Activated effector memory CD4-positive, alpha-beta T cell treated with anti-CD3 and anti-CD28 coated beads, Interleukin-2, amount 50 U/mL, for 16 hours (primary cell): ENCODE measurements around the gene RNU6-7.

Experiments used
- DNase-seq: peaks from one replicate; pipeline ENCODE4 v3.0.0-alpha.2; 2020

RNU6-7 gene

GRCh38 chr14:32201816-32202490 is at the start of gene RNU6-7:
RNU6-7 (plus strand) TSS chr14:32202045.
- peak; percentile 73 for DNase-seq

- DNase-seq: no peak
These were observed 35.8 kb upstream of the RNU6-7 start for GRCh38 chr14:32166029-32166428.

- DNase-seq: no peak
These were observed 34.9 kb upstream of the RNU6-7 start for GRCh38 chr14:32166924-32167323.

GRCh38 chr14:32167907-32168306 is 33.9 kb upstream of the RNU6-7 start:
- no peak for DNase-seq

- DNase-seq: no peak
These were observed 32.7 kb upstream of the RNU6-7 start for GRCh38 chr14:32169191-32169590.

- DNase-seq: no peak
These were observed 30.4 kb upstream of the RNU6-7 start for GRCh38 chr14:32171469-32171868.

GRCh38 chr14:32183151-32184058 is 18.4 kb upstream of the RNU6-7 start:
- no peak for DNase-seq

GRCh38 chr14:32185097-32185496 is 16.7 kb upstream of the RNU6-7 start:
- DNase-seq: no peak

GRCh38 chr14:32186248-32186647 is 15.6 kb upstream of the RNU6-7 start:
- DNase-seq: no peak

- no peak for DNase-seq
These were observed 12.0 kb upstream of the RNU6-7 start for GRCh38 chr14:32189811-32190210.

- no peak for DNase-seq
These were observed 11.2 kb upstream of the RNU6-7 start for GRCh38 chr14:32190673-32191072.

GRCh38 chr14:32192712-32193373 is 9.0 kb upstream of the RNU6-7 start:
- DNase-seq: no peak

- DNase-seq: no peak
These were observed 8.3 kb upstream of the RNU6-7 start for GRCh38 chr14:32193532-32193931.

- DNase-seq: no peak
These were observed 6.2 kb upstream of the RNU6-7 start for GRCh38 chr14:32195636-32196035.

GRCh38 chr14:32197919-32198318 is 3.9 kb upstream of the RNU6-7 start:
- no peak for DNase-seq

GRCh38 chr14:32200368-32201192 is 1.3 kb upstream of the RNU6-7 start:
- DNase-seq: no peak

GRCh38 chr14:32201193-32201815 is 541 bp upstream of the RNU6-7 start:
- DNase-seq: peak; percentile 92

GRCh38 chr14:32202491-32202997 is 699 bp downstream of the RNU6-7 start:
- DNase-seq: no peak

GRCh38 chr14:32202998-32203882 is 1.4 kb downstream of the RNU6-7 start, which contains the start of gene RNU6-8:
RNU6-8 (minus strand) TSS chr14:32203269.
- peak; percentile 95 for DNase-seq

- peak; percentile 64 for DNase-seq
These were observed 2.1 kb downstream of the RNU6-7 start for GRCh38 chr14:32203928-32204357.

- no peak for DNase-seq
These were observed 3.7 kb downstream of the RNU6-7 start for GRCh38 chr14:32205554-32205953.
